Activated B cell treated with CpG ODN at 0.5 μM for 24 hours (primary cell): ENCODE measurements around the gene CCR6. TPM values are rescaled to one million over a fixed set of nuclear protein-coding genes. Genes with fewer than 3 reads are reported as not detected.

Experiments used
- ATAC-seq: fragments of 200-7000 bp; cut with Tn5 transposase; one replicate; pipeline ENCODE4 v1.10.0; 2021; ENCODE audit warnings: low read depth, mild to moderate bottlenecking, moderate library complexity
- CTCF ChIA-PET: fragments of 350-600 bp; sonication (Branson Sonifier 250); formaldehyde crosslinking; loops from one replicate; lab custom pipeline; 2021; ENCODE audit warnings: antibody characterized with exemption; lab: Charles Lee
- POLR2A ChIA-PET: fragments of 350-600 bp; sonication (Branson Sonifier 250); formaldehyde crosslinking; loops from one replicate; lab custom pipeline; 2021; ENCODE audit warnings: antibody characterized with exemption; lab: Charles Lee
- DNase-seq: peaks from one replicate; pipeline ENCODE4 v3.0.0; 2022
- H3K27ac Mint-ChIP-seq: one replicate; pipeline ENCODE4 v1.8.0; 2020; ENCODE audit warnings: mixed read lengths
- H3K27me3 Mint-ChIP-seq: one replicate; pipeline ENCODE4 v1.8.0; 2021; ENCODE audit warnings: mixed read lengths
- H3K36me3 Mint-ChIP-seq: one replicate; pipeline ENCODE4 v1.8.0; 2021; ENCODE audit warnings: low read depth, mixed read lengths
- H3K4me1 Mint-ChIP-seq: one replicate; pipeline ENCODE4 v1.8.0; 2021; ENCODE audit warnings: mixed read lengths
- H3K4me3 Mint-ChIP-seq: one replicate; pipeline ENCODE4 v1.8.0; 2020; ENCODE audit warnings: mild to moderate bottlenecking, mixed read lengths
- H3K9me3 Mint-ChIP-seq: one replicate; pipeline ENCODE4 v1.8.0; 2020; ENCODE audit warnings: mixed read lengths
- intact Hi-C: fragments of 100-400 bp; cut with micrococcal nuclease; formaldehyde crosslinking; loops from one replicate; pipeline ENCODE4 v1.15.1; 2024
- total RNA-seq: library from RNA; stranded (reverse); gene quantifications from 2 replicates; pipeline ENCODE4 v1.2.3, GENCODE V29; 2022
- TF ChIP-seq, protein P1 (sequence below): fragments of 200-600 bp; IDR thresholded peaks from one replicate; pipeline ENCODE4 v1.8.0; 2022; ENCODE audit warnings: antibody characterized with exemption, mild to moderate bottlenecking

Gene CCR6
- total RNA-seq, 1 donor from 2014 or later, result 28.9 TPM

DNA sequence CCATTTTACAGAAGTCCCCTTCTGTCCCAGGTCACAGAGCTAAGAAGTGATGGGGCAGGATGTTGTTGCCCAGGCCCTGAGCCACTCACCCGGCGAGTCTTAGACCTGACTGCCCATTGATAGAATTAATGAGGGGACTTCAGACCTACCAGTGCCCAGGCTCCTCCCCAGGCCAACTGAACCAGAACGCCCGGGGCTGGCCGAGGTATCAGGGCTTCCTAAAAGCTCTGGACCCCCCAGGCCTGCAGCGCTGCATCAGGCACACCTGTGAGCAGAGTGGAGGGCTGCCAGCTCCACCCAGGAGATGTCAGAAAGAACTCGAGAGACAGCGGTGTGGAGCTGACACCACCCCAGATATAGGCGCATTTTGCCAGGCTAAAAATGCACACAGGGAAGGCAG lies 31.4 kb downstream of the CCR6 start:
- ChIA-PET CTCF (no interaction called here), POLR2A (interaction anchor here (0.6 to 1.7 kb wide), 4 partner anchors 13 to 63 kb away, joined by 4 to 5 read pairs (median 5); no protein-coding TSS in a partner anchor)
- Mint-ChIP-seq H3K36me3 (no peaks in the 10 kb centered on the region), H3K4me1 (peaks cover 61% of the 10 kb centered on the region), H3K27me3 (no peaks in the 10 kb centered on the region), H3K9me3 (no peaks in the 10 kb centered on the region), H3K4me3 (peak overlapping the region; percentile 88), H3K27ac (peak overlapping the region; percentile 88)
- TF ChIP-seq, protein P1, sequence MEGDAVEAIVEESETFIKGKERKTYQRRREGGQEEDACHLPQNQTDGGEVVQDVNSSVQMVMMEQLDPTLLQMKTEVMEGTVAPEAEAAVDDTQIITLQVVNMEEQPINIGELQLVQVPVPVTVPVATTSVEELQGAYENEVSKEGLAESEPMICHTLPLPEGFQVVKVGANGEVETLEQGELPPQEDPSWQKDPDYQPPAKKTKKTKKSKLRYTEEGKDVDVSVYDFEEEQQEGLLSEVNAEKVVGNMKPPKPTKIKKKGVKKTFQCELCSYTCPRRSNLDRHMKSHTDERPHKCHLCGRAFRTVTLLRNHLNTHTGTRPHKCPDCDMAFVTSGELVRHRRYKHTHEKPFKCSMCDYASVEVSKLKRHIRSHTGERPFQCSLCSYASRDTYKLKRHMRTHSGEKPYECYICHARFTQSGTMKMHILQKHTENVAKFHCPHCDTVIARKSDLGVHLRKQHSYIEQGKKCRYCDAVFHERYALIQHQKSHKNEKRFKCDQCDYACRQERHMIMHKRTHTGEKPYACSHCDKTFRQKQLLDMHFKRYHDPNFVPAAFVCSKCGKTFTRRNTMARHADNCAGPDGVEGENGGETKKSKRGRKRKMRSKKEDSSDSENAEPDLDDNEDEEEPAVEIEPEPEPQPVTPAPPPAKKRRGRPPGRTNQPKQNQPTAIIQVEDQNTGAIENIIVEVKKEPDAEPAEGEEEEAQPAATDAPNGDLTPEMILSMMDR, result no peak
- DNase-seq (no peak), ATAC-seq (no peak)
- intact Hi-C loops, result loop anchor here (10.0 kb wide), 1 partner anchor 809 kb away; the partner anchor contains the start of gene SFT2D1

DNA sequence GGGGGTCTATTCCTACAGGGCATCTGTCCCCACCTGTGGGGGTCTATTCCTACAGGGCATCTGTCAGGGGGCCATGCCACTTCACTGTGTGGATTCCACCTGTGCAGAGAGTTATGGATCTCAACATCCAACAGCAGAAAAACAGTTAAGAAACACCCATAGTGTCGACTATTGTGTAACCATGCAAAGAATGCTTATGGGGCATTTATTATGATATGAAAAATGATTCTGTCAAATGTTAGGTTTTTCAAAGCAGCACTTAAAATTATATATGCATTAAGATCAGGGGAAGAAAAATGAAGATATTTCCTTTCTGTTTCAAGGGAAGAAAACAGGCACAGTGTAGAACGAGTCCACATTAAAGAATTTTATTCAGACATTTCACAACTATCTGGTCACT lies 32.0 kb downstream of the CCR6 start:
- TF ChIP-seq, protein P1, result no peak
- DNase-seq, result no peak
- peaks cover 59% of the 10 kb centered on the region for H3K4me1 Mint-ChIP-seq
- no peaks in the 10 kb centered on the region for H3K36me3 Mint-ChIP-seq
- no peak overlapping the region for H3K27ac Mint-ChIP-seq
- no peak overlapping the region for H3K4me3 Mint-ChIP-seq
- ATAC-seq, result no peak
- no peaks in the 10 kb centered on the region for H3K27me3 Mint-ChIP-seq
- intact Hi-C loops, result loop anchor here (10.0 kb wide), 1 partner anchor 810 kb away; the partner anchor contains the start of gene SFT2D1
- H3K9me3 Mint-ChIP-seq, result no peaks in the 10 kb centered on the region
- POLR2A ChIA-PET, result interaction anchor here (0.6 to 1.7 kb wide), 3 partner anchors 31 to 61 kb away, joined by 3 to 5 read pairs (median 5); no protein-coding TSS in a partner anchor
- CTCF ChIA-PET, result no interaction called here

DNA sequence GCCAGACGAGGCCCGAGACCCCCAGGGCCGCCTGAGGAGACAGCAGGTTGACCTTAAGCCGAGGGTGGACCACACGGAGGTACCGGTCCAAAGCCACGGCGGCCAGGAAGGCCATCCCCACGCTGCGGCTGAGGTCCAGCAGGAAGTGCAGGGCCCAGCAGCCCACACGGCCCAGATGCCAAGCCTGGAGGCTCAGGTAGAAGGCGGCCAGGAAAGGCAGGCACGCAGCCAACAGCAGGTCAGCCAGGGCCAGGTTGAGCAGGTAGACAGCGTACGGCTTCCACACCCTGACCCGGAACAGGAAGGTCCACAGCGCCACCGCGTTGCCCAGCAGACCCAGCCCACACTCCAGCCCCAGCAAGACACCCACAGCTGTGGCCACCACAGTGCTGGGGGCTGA lies 34.5 kb downstream of the CCR6 start:
- H3K4me1 Mint-ChIP-seq, result peaks cover 38% of the 10 kb centered on the region
- H3K27me3 Mint-ChIP-seq, result no peaks in the 10 kb centered on the region
- POLR2A ChIA-PET, result no interaction called here
- no peak overlapping the region for H3K27ac Mint-ChIP-seq
- H3K36me3 Mint-ChIP-seq, result no peaks in the 10 kb centered on the region
- CTCF ChIA-PET, result no interaction called here
- peak overlapping the region; percentile 32 for H3K4me3 Mint-ChIP-seq
- TF ChIP-seq, protein P1, result no peak
- no peaks in the 10 kb centered on the region for H3K9me3 Mint-ChIP-seq
- DNase-seq (no peak), ATAC-seq (no peak)
- intact Hi-C loops, result loop anchor here (10.0 kb wide), 1 partner anchor 813 kb away; the partner anchor contains the start of gene SFT2D1

DNA sequence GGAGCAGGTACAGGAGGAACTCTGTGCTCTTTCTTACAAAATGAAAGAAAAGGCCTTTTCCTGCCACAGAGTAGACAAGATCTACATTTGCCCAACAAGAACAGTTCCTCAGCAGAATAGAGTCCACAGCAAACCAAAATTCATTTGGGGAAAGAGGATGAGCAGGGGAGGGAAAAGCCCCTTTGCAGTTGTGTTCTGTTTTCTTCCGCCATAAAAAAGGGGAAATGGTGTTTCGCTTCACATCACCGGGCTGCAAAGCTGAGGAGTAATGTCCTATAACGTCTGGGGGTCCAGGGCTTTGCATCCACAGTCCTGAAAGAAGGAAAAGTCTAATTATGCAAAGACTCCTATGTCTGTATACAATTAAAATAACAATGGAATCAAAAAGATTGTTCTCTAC lies 35.0 kb downstream of the CCR6 start, which contains the start of gene GPR31:
GPR31 (minus strand) TSS at position 118 of the 400 bp plus-strand sequence. CDS start 149 bp downstream, outside the sequence.
- CTCF ChIA-PET, result no interaction called here
- no peaks in the 10 kb centered on the region for H3K9me3 Mint-ChIP-seq
- intact Hi-C loops, result loop anchor here (10.0 kb wide), 1 partner anchor 813 kb away; the partner anchor contains the start of gene SFT2D1
- peak within 1 kb of the TSS; percentile 32 for H3K4me3 Mint-ChIP-seq
- H3K27ac Mint-ChIP-seq, result peak within 1 kb of the TSS; percentile 59
- peaks cover 33% of the 10 kb centered on the region for H3K4me1 Mint-ChIP-seq
- TF ChIP-seq, protein P1, result no peak
- no peak for DNase-seq
- no peaks in the 10 kb centered on the region for H3K36me3 Mint-ChIP-seq
- no peak for ATAC-seq
- POLR2A ChIA-PET, result no interaction called here
- no peaks in the 10 kb centered on the region for H3K27me3 Mint-ChIP-seq

DNA sequence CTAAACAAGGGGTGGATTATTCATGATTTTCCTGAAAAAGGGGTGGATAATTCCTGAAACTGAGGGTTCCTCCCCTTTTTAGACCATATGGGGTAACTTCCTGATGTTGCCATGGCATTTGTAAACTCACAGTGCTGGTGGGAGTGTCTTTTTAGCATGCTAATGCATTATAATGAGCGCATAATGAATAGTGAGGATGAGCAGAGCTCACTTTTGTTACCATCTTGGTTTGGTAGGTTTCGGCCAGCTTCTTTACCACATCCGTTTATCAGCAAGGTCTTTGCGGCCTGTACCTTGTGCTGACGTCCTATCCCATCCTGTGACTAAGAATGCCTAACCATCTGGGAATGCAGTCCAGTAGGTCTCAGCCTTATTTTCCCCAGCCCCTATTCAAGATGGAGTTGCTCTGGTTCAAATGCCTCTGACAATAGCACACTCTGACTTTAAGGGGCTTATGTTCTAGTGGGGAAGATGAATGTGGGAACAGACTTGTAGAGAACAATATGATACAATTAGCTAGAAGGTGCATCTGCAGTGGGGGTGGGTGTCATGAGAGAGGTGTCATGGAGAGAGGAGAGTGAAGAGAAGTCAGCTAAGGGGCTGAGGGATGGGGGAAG lies 39.1 kb downstream of the CCR6 start:
- Mint-ChIP-seq H3K27ac (no peak overlapping the region), H3K4me3 (no peak overlapping the region), H3K4me1 (peaks cover 16% of the 10 kb centered on the region), H3K9me3 (no peaks in the 10 kb centered on the region), H3K36me3 (no peaks in the 10 kb centered on the region), H3K27me3 (no peaks in the 10 kb centered on the region)
- ATAC-seq, result no peak
- POLR2A ChIA-PET, result no interaction called here
- DNase-seq, result no peak
- CTCF ChIA-PET, result no interaction called here
- intact Hi-C loops, result loop anchor here (5.0 kb wide), 1 partner anchor 665 kb away; the partner anchor contains the start of gene AFDN
- TF ChIP-seq, protein P1, result no peak
